ENCODE measurements around the gene ELMO3. TPM values are rescaled to one million over a fixed set of nuclear protein-coding genes. Genes with fewer than 3 reads are reported as not detected.

Gene ELMO3
- total and polyA plus RNA-seq, 2 of the 13 experiments (the other 11 are each of a cell fraction or from before 2014, with no cell fraction given): 2.6 to 4.0 TPM

DNA sequence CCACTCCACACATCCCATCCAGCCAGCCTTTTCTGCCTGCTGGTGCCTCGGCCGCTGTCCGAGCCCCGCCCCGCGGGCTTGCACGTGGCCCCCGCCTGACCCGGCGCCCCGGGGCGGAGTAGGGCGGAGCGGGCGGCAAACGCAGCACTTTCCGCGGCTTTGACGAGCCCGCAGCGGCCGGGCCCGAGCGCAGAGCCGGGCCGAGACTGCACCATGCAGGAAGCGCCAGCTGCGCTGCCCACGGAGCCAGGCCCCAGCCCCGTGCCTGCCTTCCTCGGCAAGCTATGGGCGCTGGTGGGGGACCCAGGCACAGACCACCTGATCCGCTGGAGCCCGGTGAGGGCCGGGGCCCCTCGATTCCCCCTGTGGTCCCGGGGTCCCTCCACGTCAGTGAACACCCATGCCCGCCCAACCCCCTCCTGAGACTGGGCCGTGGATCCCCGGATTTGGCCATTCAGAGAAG is 34.3 kb upstream of the ELMO3 start, which contains the start of gene HSF4 (continued):
- TF ChIP-seq, protein P1, sequence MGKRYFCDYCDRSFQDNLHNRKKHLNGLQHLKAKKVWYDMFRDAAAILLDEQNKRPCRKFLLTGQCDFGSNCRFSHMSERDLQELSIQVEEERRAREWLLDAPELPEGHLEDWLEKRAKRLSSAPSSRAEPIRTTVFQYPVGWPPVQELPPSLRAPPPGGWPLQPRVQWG (CRISPR knock-in tag; IDR thresholded peaks at IDR 0.05; ENCODE audit: borderline replicate concordance, low read depth): no peak
- TF ChIP-seq PHF20 (CRISPR knock-in tag; IDR thresholded peaks at IDR 0.05) (peak; percentile 62; the same call in 1 of the 2 replicates), ATF7 (IDR thresholded peaks at IDR 0.05) (no peak), ATF7 (CRISPR knock-in tag; IDR thresholded peaks at IDR 0.05) (0 out of 2 replicates have a peak, but pooled peaks have one; percentile 20), ZSCAN29 (CRISPR knock-in tag; conservative IDR thresholded peaks at IDR 0.05) (0 out of 2 replicates have a peak, but pooled peaks have one; percentile 34), HOXA7 (CRISPR knock-in tag; IDR thresholded peaks at IDR 0.05) (no peak), ZNF878 (CRISPR knock-in tag; IDR thresholded peaks at IDR 0.05) (no peak), MAFK (conservative IDR thresholded peaks at IDR 0.05 in 1 of 2, IDR thresholded peaks at IDR 0.05 in 1 of 2; ENCODE audit: low read length in 2 of 2) (no peak), TGIF2 (CRISPR knock-in tag; IDR thresholded peaks at IDR 0.05) (peak; percentile 79; the same call in 1 of the 2 replicates), KAT8 (CRISPR knock-in tag; IDR thresholded peaks at IDR 0.05) (peak; percentile 57; the same call in 1 of the 2 replicates), ZNF788 (CRISPR knock-in tag; IDR thresholded peaks at IDR 0.05; ENCODE audit: borderline replicate concordance) (peak; percentile 87), SOX13 (IDR thresholded peaks at IDR 0.05) (no peak; the same call in 1 of the 2 replicates), SOX13 (CRISPR knock-in tag; conservative IDR thresholded peaks at IDR 0.05 in 1 of 2, IDR thresholded peaks at IDR 0.05 in 1 of 2) (peak in 1 of 2 experiments; percentile 84; a peak in 2 of 4 replicates), ZNF354B (CRISPR knock-in tag; IDR thresholded peaks at IDR 0.05) (no peak; the same call in 1 of the 2 replicates), SNRNP70 (IDR thresholded peaks at IDR 0.05; ENCODE audit: low read depth, low read length) (no peak), MIER3 (CRISPR knock-in tag; IDR thresholded peaks at IDR 0.05; ENCODE audit: borderline replicate concordance) (no peak), ZSCAN22 (CRISPR knock-in tag; IDR thresholded peaks at IDR 0.05) (no peak), ZNF557 (CRISPR knock-in tag; IDR thresholded peaks at IDR 0.05) (peak; percentile 78; the same call in 1 of the 2 replicates), ZFY (CRISPR knock-in tag; IDR thresholded peaks at IDR 0.05) (peak; percentile 85), IRF2 (CRISPR knock-in tag; IDR thresholded peaks at IDR 0.05) (peak; percentile 84; the same call in 1 of the 2 replicates), ZNF468 (CRISPR knock-in tag; IDR thresholded peaks at IDR 0.05) (peak; percentile 78; the same call in 1 of the 2 replicates), ATF7-NPFF (CRISPR knock-in tag; IDR thresholded peaks at IDR 0.05; ENCODE audit: low read depth) (peak; percentile 95), NBN (conservative IDR thresholded peaks at IDR 0.05) (no peak), ZNF841 (CRISPR knock-in tag; IDR thresholded peaks at IDR 0.05; ENCODE audit: borderline replicate concordance) (peak; percentile 82; the same call in 1 of the 2 replicates), ONECUT2 (CRISPR knock-in tag; IDR thresholded peaks at IDR 0.05) (peak; percentile 52; the same call in 1 of the 2 replicates), SIN3A (IDR thresholded peaks at IDR 0.05; ENCODE audit: borderline replicate concordance, low read depth, low read length) (peak; percentile 74; the same call in 1 of the 2 replicates)
- TF ChIP-seq, protein P2, sequence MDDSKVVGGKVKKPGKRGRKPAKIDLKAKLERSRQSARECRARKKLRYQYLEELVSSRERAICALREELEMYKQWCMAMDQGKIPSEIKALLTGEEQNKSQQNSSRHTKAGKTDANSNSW (CRISPR knock-in tag; IDR thresholded peaks at IDR 0.05; ENCODE audit: borderline replicate concordance): peak; percentile 80; the same call in 1 of the 2 replicates
- TF ChIP-seq, protein P3, sequence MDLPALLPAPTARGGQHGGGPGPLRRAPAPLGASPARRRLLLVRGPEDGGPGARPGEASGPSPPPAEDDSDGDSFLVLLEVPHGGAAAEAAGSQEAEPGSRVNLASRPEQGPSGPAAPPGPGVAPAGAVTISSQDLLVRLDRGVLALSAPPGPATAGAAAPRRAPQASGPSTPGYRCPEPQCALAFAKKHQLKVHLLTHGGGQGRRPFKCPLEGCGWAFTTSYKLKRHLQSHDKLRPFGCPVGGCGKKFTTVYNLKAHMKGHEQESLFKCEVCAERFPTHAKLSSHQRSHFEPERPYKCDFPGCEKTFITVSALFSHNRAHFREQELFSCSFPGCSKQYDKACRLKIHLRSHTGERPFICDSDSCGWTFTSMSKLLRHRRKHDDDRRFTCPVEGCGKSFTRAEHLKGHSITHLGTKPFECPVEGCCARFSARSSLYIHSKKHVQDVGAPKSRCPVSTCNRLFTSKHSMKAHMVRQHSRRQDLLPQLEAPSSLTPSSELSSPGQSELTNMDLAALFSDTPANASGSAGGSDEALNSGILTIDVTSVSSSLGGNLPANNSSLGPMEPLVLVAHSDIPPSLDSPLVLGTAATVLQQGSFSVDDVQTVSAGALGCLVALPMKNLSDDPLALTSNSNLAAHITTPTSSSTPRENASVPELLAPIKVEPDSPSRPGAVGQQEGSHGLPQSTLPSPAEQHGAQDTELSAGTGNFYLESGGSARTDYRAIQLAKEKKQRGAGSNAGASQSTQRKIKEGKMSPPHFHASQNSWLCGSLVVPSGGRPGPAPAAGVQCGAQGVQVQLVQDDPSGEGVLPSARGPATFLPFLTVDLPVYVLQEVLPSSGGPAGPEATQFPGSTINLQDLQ (CRISPR knock-in tag; IDR thresholded peaks at IDR 0.05): peak; percentile 74; the same call in 1 of the 2 replicates

Measured in HepG2 (cell line).